ENCODE measurements around the gene CREB1. TPM values are rescaled to one million over a fixed set of nuclear protein-coding genes. Genes with fewer than 3 reads are reported as not detected.

Gene CREB1
- polyA plus RNA-seq, 1 of the 3 experiments (the other 2 are of a cell fraction) = 14.5 TPM

- Histone ChIP-seq H3K9me3 (no peaks in the 10 kb centered on the region), H3K4me3 (ENCODE audit: low read depth in 2 of 2, low read length in 1 of 2) (no peak overlapping the region), H2AFZ (ENCODE audit: low read depth) (no peak overlapping the region), H4K20me1 (ENCODE audit: insufficient read depth) (0 out of 2 replicates have a peak, but pooled peaks cover 9% of the 10 kb centered on the region), H3F3A (replicated peaks; ENCODE audit: insufficient read depth) (peaks cover 21% of the 10 kb centered on the region), H3K27ac (ENCODE audit: low read depth in 2 of 2, low read length in 1 of 2) (peak overlapping the region in 1 of 2 experiments; percentile 5; a peak in 1 of 4 replicates), H3K9me2 (no peaks in the 10 kb centered on the region), H3K4me1 (ENCODE audit: control insufficient read depth in 1 of 2, insufficient read depth in 2 of 2, low read depth in 1 of 2, low read length in 1 of 2) (peaks cover 0 to 12% of the 10 kb centered on the region in 2 experiments; a peak in 1 of 4 replicates), H3K4me2 (no peak overlapping the region), H3K79me2 (ENCODE audit: insufficient read depth) (peaks cover 100% of the 10 kb centered on the region), H3K27me3 (ENCODE audit: insufficient read depth) (no peaks in the 10 kb centered on the region), H3K9ac (no peak overlapping the region), H3K36me3 (replicated peaks in 1 of 2; ENCODE audit: control insufficient read depth in 1 of 2, insufficient read depth in 2 of 2, low read length in 1 of 2) (peaks cover 0 to 5% of the 10 kb centered on the region in 2 experiments)
- ChIA-PET CTCF (interaction anchor here (1.0 to 1.6 kb wide), 3 partner anchors 8 to 79 kb away, joined by 3 to 5 read pairs (median 4); no protein-coding TSS in a partner anchor), POLR2A (no interaction called here)
- DNase-seq = no peak
- TF ChIP-seq SMC3 (IDR thresholded peaks at IDR 0.05; ENCODE audit: low read depth, low read length) (no peak), RCOR1 (IDR thresholded peaks at IDR 0.05; ENCODE audit: low read length) (no peak), FOXM1 (IDR thresholded peaks at IDR 0.05; ENCODE audit: low read depth) (no peak), RXRA (IDR thresholded peaks at IDR 0.05; ENCODE audit: borderline replicate concordance, low read depth) (no peak), EP300 (IDR thresholded peaks at IDR 0.05; ENCODE audit: borderline replicate concordance in 1 of 2, low read depth in 1 of 2, low read length in 1 of 2) (no peak), GATA2 (CRISPR knock-in tag; IDR thresholded peaks at IDR 0.05) (no peak), RFX5 (IDR thresholded peaks at IDR 0.05; ENCODE audit: low read length) (no peak), TEAD4 (IDR thresholded peaks at IDR 0.05; ENCODE audit: borderline replicate concordance, insufficient read depth) (no peak)
Observed at GRCh38 chr2:207546822-207547221, 17.1 kb downstream of the CREB1 start.

DNA sequence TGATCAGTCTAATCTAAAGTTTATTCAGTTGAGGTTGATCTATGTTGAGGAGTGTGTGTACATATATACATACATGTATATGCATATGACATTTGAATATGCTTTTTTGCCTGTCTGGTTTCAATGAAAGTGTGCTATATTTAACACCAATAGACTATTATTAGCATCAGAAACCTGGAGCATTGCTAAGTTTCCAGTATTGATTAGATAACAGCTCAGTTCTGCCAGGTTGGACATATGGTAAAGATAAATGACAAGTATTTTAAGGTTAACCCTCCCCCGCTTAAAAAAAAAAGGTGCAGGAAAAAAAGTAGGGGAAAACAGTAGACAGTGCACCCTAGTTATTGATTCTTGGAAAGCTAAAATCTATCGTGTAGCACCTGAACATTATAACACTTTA is 19.4 kb downstream of the CREB1 start:
- Histone ChIP-seq H3K79me2 (ENCODE audit: insufficient read depth) (peaks cover 100% of the 10 kb centered on the region), H3K4me2 (no peak overlapping the region; the same call in 1 of the 2 replicates), H3F3A (replicated peaks; ENCODE audit: insufficient read depth) (peaks cover 20% of the 10 kb centered on the region), H3K27me3 (ENCODE audit: insufficient read depth) (no peaks in the 10 kb centered on the region), H3K36me3 (replicated peaks in 1 of 2; ENCODE audit: control insufficient read depth in 1 of 2, insufficient read depth in 2 of 2, low read length in 1 of 2) (no peaks in the 10 kb centered on the region), H3K9ac (no peak overlapping the region), H3K4me3 (ENCODE audit: low read depth in 2 of 2, low read length in 1 of 2) (no peak overlapping the region), H3K27ac (ENCODE audit: low read depth in 2 of 2, low read length in 1 of 2) (peak overlapping the region in 1 of 2 experiments; percentile 72; a peak in 2 of 4 replicates), H3K4me1 (ENCODE audit: control insufficient read depth in 1 of 2, insufficient read depth in 2 of 2, low read depth in 1 of 2, low read length in 1 of 2) (peaks cover 0 to 12% of the 10 kb centered on the region in 2 experiments; a peak in 1 of 4 replicates), H4K20me1 (ENCODE audit: insufficient read depth) (peaks cover 12% of the 10 kb centered on the region; the same call in 1 of the 2 replicates), H2AFZ (ENCODE audit: low read depth) (no peak overlapping the region), H3K9me2 (no peaks in the 10 kb centered on the region), H3K9me3 (no peaks in the 10 kb centered on the region)
- ChIA-PET POLR2A (interaction anchor here (0.7 to 1.4 kb wide), 2 partner anchors 16 to 27 kb away, joined by 3 to 4 read pairs; no protein-coding TSS in a partner anchor), CTCF (no interaction called here)
- TF ChIP-seq, protein P1, sequence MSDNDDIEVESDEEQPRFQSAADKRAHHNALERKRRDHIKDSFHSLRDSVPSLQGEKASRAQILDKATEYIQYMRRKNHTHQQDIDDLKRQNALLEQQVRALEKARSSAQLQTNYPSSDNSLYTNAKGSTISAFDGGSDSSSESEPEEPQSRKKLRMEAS (IDR thresholded peaks at IDR 0.05; ENCODE audit: low read depth) = no peak
- TF ChIP-seq, protein P2, sequence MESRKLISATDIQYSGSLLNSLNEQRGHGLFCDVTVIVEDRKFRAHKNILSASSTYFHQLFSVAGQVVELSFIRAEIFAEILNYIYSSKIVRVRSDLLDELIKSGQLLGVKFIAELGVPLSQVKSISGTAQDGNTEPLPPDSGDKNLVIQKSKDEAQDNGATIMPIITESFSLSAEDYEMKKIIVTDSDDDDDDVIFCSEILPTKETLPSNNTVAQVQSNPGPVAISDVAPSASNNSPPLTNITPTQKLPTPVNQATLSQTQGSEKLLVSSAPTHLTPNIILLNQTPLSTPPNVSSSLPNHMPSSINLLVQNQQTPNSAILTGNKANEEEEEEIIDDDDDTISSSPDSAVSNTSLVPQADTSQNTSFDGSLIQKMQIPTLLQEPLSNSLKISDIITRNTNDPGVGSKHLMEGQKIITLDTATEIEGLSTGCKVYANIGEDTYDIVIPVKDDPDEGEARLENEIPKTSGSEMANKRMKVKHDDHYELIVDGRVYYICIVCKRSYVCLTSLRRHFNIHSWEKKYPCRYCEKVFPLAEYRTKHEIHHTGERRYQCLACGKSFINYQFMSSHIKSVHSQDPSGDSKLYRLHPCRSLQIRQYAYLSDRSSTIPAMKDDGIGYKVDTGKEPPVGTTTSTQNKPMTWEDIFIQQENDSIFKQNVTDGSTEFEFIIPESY (IDR thresholded peaks at IDR 0.05; ENCODE audit: borderline replicate concordance, low read depth) = no peak
- 96% methylated on average over 2 of the region's 2 CpGs for WGBS (ENCODE audit: low lambda C conversion rate)
- no peak for DNase-seq

Data from SK-N-SH (cell line).